SK-N-SH treated with all-trans-retinoic acid at 6 μM for 48 hours (cell line): ENCODE measurements around the gene BICC1.

Source experiments
- ATAC-seq: fragments of 200-7000 bp; cut with Tn5 transposase; 3 replicates; pipeline ENCODE4 v1.9.1; 2020; ENCODE audit warnings: mild to moderate bottlenecking, moderate library complexity
- ARNTL ChIP-seq: fragments of 450-650 bp; formaldehyde crosslinking; IDR thresholded peaks from 2 replicates; pipeline ENCODE4 v1.5.0; 2020; ENCODE audit warnings: low read depth, mild to moderate bottlenecking, moderate library complexity, borderline replicate concordance
- BACH2 ChIP-seq: fragments of 250-450 bp; sonication (Bioruptor Pico); IDR thresholded peaks from 2 replicates; pipeline ENCODE4 v1.9.0; 2021; ENCODE audit warnings: mild to moderate bottlenecking, borderline replicate concordance
- CSDC2 ChIP-seq: fragments of 250-450 bp; sonication (Bioruptor Pico); IDR thresholded peaks from 2 replicates; pipeline ENCODE4 v1.5.0; 2020; ENCODE audit warnings: mild to moderate bottlenecking, moderate library complexity
- ESRRG ChIP-seq: fragments of 250-450 bp; sonication (Bioruptor Pico); IDR thresholded peaks from 2 replicates; pipeline ENCODE4 v1.6.1; 2021; ENCODE audit warnings: mild to moderate bottlenecking
- GLIS3 ChIP-seq: fragments of 250-450 bp; sonication (Bioruptor Pico); IDR thresholded peaks from 2 replicates; pipeline ENCODE4 v1.5.0; 2020; ENCODE audit warnings: mild to moderate bottlenecking, moderate library complexity
- ISL1 ChIP-seq: fragments of 250-450 bp; sonication (Bioruptor Pico); IDR thresholded peaks from 2 replicates; pipeline ENCODE4 v2.1.2; 2022; ENCODE audit warnings: mild to moderate bottlenecking, moderate library complexity
- OSR1 ChIP-seq: fragments of 250-450 bp; sonication (Bioruptor Pico); IDR thresholded peaks from 2 replicates; pipeline ENCODE4 v1.8.0; 2022; ENCODE audit warnings: moderate library complexity, mild to moderate bottlenecking, inconsistent platforms
- PPARA ChIP-seq: fragments of 250-450 bp; sonication (Bioruptor Pico); IDR thresholded peaks from 2 replicates; pipeline ENCODE4 v1.5.0; 2020; ENCODE audit warnings: mild to moderate bottlenecking, borderline replicate concordance
- RARB ChIP-seq: fragments of 250-450 bp; sonication (Bioruptor Pico); IDR thresholded peaks from 2 replicates; pipeline ENCODE4 v1.8.0; 2021; ENCODE audit warnings: mild to moderate bottlenecking, moderate library complexity
- SNAI2 ChIP-seq: fragments of 250-450 bp; sonication (Bioruptor Pico); IDR thresholded peaks from 2 replicates; pipeline ENCODE4 v1.5.0; 2020; ENCODE audit warnings: mild to moderate bottlenecking, moderate library complexity
- TCF4 ChIP-seq: fragments of 250-450 bp; sonication (Bioruptor Pico); IDR thresholded peaks from 2 replicates; pipeline ENCODE4 v1.8.0; 2021; ENCODE audit warnings: mild to moderate bottlenecking, moderate library complexity, borderline replicate concordance
- ZC3H10 ChIP-seq: fragments of 250-450 bp; sonication (Bioruptor Pico); IDR thresholded peaks from 2 replicates; pipeline ENCODE4 v1.5.1; 2021; ENCODE audit warnings: mild to moderate bottlenecking, moderate library complexity
- ZFP3 ChIP-seq: fragments of 250-450 bp; sonication (Bioruptor Pico); IDR thresholded peaks from 2 replicates; pipeline ENCODE4 v1.5.0; 2020; ENCODE audit warnings: mild to moderate bottlenecking, moderate library complexity
- ZNF565 ChIP-seq: fragments of 450-650 bp; formaldehyde crosslinking; conservative IDR thresholded peaks from 2 replicates; pipeline ENCODE4 v1.5.0; 2020; ENCODE audit warnings: low read depth, mild to moderate bottlenecking, moderate library complexity
- ZNF70 ChIP-seq: fragments of 450-650 bp; formaldehyde crosslinking; IDR thresholded peaks from 2 replicates; pipeline ENCODE4 v1.5.0; 2020; ENCODE audit warnings: mild to moderate bottlenecking, moderate library complexity
- ZNF8 ChIP-seq: fragments of 450-650 bp; formaldehyde crosslinking; IDR thresholded peaks from 2 replicates; pipeline ENCODE4 v1.5.0; 2020; ENCODE audit warnings: mild to moderate bottlenecking, moderate library complexity
- TF ChIP-seq, protein P1 (sequence below): fragments of 250-450 bp; sonication (Bioruptor Pico); IDR thresholded peaks from 2 replicates; pipeline ENCODE4 v1.5.1; 2020; ENCODE audit warnings: low read depth, mild to moderate bottlenecking, moderate library complexity
- TF ChIP-seq, protein P2 (sequence below): fragments of 250-450 bp; sonication (Bioruptor Pico); IDR thresholded peaks from 2 replicates; pipeline ENCODE4 v1.8.0; 2021; ENCODE audit warnings: low read depth, mild to moderate bottlenecking, moderate library complexity, borderline replicate concordance
- TF ChIP-seq, protein P3 (sequence below): fragments of 250-450 bp; sonication (Bioruptor Pico); IDR thresholded peaks from 2 replicates; pipeline ENCODE4 v1.8.0; 2020; ENCODE audit warnings: mild to moderate bottlenecking, moderate library complexity, borderline replicate concordance
- TF ChIP-seq, protein P4 (sequence below): fragments of 250-450 bp; sonication (Bioruptor Pico); IDR thresholded peaks from 2 replicates; pipeline ENCODE4 v1.5.0; 2020; ENCODE audit warnings: mild to moderate bottlenecking, moderate library complexity

BICC1 gene

DNA sequence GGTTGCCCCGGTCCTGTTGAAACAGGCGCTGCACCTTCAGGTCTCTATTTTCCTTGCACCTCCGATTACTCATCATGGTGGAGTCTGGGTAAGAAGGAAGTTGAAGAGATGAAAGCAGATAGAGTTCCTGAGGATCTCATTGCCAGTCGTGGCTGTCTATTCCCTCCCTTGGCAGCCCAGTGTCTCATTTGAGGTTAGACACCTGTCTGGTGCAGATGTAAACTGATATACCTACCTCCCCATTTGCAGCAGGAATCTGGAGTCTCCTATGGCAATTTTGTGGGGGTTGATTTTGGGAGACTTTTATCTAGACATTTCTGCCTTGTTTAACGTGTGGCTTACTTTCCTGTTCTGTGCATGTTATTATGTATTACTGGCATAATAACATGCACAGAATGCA is 212.1 kb downstream of the BICC1 start:
- TF ChIP-seq TCF4 (CRISPR knock-in tag) (no peak), ZNF70 (no peak), BACH2 (CRISPR knock-in tag) (no peak), ESRRG (CRISPR knock-in tag) (no peak), ISL1 (CRISPR knock-in tag) (no peak)
- TF ChIP-seq, all 23 proteins: peak for 0
- no peak for ATAC-seq

DNA sequence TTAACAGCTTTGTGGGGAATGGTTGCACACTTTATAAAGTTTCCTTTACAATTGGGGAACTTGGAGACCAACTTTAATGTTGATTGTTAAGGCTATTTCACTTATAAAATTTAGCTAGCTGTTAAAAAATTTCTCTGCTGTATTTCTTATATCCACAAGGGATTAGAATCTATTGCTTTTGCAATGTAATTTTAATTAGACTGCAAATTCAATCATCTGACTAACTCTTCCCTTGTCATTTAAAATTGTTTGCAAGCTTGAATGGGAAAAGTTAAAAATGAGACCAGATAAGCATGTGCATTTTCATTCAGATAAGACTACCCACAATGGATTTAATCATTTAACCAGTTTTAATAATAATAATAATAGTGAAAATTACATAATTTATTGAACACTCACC is 213.2 kb downstream of the BICC1 start:
- no peak for ATAC-seq
- no peak for TF ChIP-seq BACH2 (CRISPR knock-in tag)
- TF ChIP-seq, protein P1, sequence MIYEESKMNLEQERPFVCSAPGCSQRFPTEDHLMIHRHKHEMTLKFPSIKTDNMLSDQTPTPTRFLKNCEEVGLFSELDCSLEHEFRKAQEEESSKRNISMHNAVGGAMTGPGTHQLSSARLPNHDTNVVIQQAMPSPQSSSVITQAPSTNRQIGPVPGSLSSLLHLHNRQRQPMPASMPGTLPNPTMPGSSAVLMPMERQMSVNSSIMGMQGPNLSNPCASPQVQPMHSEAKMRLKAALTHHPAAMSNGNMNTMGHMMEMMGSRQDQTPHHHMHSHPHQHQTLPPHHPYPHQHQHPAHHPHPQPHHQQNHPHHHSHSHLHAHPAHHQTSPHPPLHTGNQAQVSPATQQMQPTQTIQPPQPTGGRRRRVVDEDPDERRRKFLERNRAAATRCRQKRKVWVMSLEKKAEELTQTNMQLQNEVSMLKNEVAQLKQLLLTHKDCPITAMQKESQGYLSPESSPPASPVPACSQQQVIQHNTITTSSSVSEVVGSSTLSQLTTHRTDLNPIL (CRISPR knock-in tag) = no peak
- TF ChIP-seq, protein P2, sequence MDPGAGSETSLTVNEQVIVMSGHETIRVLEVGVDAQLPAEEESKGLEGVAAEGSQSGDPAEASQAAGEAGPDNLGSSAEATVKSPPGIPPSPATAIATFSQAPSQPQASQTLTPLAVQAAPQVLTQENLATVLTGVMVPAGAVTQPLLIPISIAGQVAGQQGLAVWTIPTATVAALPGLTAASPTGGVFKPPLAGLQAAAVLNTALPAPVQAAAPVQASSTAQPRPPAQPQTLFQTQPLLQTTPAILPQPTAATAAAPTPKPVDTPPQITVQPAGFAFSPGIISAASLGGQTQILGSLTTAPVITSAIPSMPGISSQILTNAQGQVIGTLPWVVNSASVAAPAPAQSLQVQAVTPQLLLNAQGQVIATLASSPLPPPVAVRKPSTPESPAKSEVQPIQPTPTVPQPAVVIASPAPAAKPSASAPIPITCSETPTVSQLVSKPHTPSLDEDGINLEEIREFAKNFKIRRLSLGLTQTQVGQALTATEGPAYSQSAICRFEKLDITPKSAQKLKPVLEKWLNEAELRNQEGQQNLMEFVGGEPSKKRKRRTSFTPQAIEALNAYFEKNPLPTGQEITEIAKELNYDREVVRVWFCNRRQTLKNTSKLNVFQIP (CRISPR knock-in tag) = no peak
- TF ChIP-seq ZC3H10 (CRISPR knock-in tag) = no peak
- no peak for TF ChIP-seq ZFP3 (CRISPR knock-in tag)
- no peak for TF ChIP-seq ZNF70
- TF ChIP-seq GLIS3 (CRISPR knock-in tag) = no peak
- TF ChIP-seq ARNTL (CRISPR knock-in tag) = no peak
- TF ChIP-seq SNAI2 (CRISPR knock-in tag) = no peak
- no peak for TF ChIP-seq RARB
- TF ChIP-seq PPARA (CRISPR knock-in tag) = no peak
- TF ChIP-seq, protein P3, sequence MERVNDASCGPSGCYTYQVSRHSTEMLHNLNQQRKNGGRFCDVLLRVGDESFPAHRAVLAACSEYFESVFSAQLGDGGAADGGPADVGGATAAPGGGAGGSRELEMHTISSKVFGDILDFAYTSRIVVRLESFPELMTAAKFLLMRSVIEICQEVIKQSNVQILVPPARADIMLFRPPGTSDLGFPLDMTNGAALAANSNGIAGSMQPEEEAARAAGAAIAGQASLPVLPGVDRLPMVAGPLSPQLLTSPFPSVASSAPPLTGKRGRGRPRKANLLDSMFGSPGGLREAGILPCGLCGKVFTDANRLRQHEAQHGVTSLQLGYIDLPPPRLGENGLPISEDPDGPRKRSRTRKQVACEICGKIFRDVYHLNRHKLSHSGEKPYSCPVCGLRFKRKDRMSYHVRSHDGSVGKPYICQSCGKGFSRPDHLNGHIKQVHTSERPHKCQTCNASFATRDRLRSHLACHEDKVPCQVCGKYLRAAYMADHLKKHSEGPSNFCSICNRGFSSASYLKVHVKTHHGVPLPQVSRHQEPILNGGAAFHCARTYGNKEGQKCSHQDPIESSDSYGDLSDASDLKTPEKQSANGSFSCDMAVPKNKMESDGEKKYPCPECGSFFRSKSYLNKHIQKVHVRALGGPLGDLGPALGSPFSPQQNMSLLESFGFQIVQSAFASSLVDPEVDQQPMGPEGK = no peak
- no peak for TF ChIP-seq ZNF565
- TF ChIP-seq OSR1 (CRISPR knock-in tag) = no peak
- TF ChIP-seq TCF4 (CRISPR knock-in tag) = no peak
- TF ChIP-seq CSDC2 (CRISPR knock-in tag) = no peak
- TF ChIP-seq ESRRG (CRISPR knock-in tag) = no peak
- TF ChIP-seq ISL1 (CRISPR knock-in tag) = no peak

DNA sequence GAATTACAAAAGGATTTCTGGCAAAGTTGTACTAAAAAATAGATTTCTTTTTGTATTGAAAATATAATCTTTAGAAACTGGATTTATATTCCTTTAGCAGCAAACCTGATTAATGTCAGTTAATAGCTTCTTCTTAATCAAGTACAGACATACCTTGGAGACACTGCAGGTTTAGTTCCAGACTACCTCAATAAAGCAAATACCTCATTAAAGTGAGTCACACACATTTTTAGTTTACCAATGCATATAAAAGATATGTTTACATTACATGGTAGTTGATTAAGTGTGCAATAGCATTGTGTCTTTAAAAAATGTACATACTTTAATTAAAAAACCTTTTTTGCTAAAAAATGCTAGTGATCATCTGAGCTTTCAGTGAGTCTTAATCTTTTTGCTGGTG is 215.0 kb downstream of the BICC1 start:
- TF ChIP-seq, protein P3 = no peak
- no peak for TF ChIP-seq ZNF70
- no peak for TF ChIP-seq ARNTL (CRISPR knock-in tag)
- no peak for TF ChIP-seq ZNF8 (CRISPR knock-in tag)
- TF ChIP-seq, protein P4, sequence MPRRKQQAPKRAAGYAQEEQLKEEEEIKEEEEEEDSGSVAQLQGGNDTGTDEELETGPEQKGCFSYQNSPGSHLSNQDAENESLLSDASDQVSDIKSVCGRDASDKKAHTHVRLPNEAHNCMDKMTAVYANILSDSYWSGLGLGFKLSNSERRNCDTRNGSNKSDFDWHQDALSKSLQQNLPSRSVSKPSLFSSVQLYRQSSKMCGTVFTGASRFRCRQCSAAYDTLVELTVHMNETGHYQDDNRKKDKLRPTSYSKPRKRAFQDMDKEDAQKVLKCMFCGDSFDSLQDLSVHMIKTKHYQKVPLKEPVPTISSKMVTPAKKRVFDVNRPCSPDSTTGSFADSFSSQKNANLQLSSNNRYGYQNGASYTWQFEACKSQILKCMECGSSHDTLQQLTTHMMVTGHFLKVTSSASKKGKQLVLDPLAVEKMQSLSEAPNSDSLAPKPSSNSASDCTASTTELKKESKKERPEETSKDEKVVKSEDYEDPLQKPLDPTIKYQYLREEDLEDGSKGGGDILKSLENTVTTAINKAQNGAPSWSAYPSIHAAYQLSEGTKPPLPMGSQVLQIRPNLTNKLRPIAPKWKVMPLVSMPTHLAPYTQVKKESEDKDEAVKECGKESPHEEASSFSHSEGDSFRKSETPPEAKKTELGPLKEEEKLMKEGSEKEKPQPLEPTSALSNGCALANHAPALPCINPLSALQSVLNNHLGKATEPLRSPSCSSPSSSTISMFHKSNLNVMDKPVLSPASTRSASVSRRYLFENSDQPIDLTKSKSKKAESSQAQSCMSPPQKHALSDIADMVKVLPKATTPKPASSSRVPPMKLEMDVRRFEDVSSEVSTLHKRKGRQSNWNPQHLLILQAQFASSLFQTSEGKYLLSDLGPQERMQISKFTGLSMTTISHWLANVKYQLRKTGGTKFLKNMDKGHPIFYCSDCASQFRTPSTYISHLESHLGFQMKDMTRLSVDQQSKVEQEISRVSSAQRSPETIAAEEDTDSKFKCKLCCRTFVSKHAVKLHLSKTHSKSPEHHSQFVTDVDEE (CRISPR knock-in tag) = no peak
- no peak for TF ChIP-seq ISL1 (CRISPR knock-in tag)
- no peak for TF ChIP-seq TCF4 (CRISPR knock-in tag)
- no peak for ATAC-seq
